ENCODE measurements around the gene PPP1R13B.

DNA sequence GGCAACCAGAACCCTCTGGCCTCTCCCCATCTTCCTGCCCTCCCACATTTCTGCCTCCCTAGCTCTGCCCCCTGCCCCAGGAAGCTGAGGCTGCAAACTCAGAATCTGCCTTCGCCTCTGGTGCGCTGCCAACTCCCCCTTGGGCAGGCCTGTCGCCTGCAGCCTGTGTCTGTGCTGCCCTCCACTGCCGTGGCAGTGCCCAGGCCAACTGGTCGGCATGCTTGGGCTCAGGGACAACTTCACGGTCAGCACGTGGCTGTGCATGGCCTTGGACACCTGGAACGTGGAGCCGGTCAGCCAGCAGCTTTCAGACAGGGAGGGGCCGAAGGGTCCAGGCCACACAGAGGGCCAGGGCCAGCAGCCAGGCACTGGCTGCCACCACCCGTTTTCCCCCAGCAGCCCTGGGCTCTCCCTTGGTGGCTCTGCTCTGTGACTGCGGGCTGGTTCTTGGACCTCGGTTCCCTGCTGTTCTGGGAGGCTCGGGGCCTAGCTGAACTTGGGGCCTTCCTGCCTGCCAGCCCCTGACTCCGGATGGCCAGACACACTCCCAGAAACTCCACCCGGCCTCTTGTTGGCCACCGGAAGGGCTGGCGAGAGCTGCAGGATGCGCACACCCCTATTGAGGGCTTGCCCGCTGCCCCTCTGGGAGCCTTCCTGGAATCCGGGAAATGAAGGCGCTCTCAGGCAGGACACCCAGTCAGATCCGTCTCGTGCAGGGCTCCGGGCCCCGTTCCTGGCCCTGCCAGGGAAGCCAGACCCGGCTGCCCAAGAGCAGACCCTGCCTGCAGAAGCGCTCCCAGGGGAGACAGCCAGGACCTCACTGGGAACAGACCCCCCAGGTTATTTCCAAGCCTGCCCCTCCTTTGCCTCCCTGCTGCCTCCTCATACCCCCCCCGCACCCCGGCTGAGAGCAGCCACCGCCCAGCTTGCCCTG lies 34.2 kb upstream of the PPP1R13B start:
- TF ChIP-seq, protein P1, sequence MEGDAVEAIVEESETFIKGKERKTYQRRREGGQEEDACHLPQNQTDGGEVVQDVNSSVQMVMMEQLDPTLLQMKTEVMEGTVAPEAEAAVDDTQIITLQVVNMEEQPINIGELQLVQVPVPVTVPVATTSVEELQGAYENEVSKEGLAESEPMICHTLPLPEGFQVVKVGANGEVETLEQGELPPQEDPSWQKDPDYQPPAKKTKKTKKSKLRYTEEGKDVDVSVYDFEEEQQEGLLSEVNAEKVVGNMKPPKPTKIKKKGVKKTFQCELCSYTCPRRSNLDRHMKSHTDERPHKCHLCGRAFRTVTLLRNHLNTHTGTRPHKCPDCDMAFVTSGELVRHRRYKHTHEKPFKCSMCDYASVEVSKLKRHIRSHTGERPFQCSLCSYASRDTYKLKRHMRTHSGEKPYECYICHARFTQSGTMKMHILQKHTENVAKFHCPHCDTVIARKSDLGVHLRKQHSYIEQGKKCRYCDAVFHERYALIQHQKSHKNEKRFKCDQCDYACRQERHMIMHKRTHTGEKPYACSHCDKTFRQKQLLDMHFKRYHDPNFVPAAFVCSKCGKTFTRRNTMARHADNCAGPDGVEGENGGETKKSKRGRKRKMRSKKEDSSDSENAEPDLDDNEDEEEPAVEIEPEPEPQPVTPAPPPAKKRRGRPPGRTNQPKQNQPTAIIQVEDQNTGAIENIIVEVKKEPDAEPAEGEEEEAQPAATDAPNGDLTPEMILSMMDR (IDR thresholded peaks at IDR 0.05): no peak
- TF ChIP-seq RFX5 (IDR thresholded peaks at IDR 0.05; ENCODE audit: low read length): no peak
- TF ChIP-seq RAD21 (IDR thresholded peaks at IDR 0.05; ENCODE audit: low read length): peak; percentile 20; the same call in 1 of the 2 replicates
- TF ChIP-seq TAF1 (IDR thresholded peaks at IDR 0.05; ENCODE audit: borderline replicate concordance, low read depth, low read length): no peak
- no peak for TF ChIP-seq RCOR1 (IDR thresholded peaks at IDR 0.05; ENCODE audit: low read length)
- no peak for TF ChIP-seq SIN3A (IDR thresholded peaks at IDR 0.05; ENCODE audit: borderline replicate concordance, low read depth, low read length)
